GM21529 (cell line): ENCODE data around the gene SFXN1.
"Not testable (repeated sequence)": the region's sequence is repeated elsewhere in the genome, so short reads cannot be mapped to it uniquely, and the experiment has no call there.

Experiments used
- ATAC-seq: cut with Tn5 transposase; IDR thresholded peaks from one replicate; pipeline ENCODE4 v1.9.1; 2021; ENCODE audit not compliant: unreplicated experiment

The SFXN1 gene, protein sequence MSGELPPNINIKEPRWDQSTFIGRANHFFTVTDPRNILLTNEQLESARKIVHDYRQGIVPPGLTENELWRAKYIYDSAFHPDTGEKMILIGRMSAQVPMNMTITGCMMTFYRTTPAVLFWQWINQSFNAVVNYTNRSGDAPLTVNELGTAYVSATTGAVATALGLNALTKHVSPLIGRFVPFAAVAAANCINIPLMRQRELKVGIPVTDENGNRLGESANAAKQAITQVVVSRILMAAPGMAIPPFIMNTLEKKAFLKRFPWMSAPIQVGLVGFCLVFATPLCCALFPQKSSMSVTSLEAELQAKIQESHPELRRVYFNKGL

DNA sequence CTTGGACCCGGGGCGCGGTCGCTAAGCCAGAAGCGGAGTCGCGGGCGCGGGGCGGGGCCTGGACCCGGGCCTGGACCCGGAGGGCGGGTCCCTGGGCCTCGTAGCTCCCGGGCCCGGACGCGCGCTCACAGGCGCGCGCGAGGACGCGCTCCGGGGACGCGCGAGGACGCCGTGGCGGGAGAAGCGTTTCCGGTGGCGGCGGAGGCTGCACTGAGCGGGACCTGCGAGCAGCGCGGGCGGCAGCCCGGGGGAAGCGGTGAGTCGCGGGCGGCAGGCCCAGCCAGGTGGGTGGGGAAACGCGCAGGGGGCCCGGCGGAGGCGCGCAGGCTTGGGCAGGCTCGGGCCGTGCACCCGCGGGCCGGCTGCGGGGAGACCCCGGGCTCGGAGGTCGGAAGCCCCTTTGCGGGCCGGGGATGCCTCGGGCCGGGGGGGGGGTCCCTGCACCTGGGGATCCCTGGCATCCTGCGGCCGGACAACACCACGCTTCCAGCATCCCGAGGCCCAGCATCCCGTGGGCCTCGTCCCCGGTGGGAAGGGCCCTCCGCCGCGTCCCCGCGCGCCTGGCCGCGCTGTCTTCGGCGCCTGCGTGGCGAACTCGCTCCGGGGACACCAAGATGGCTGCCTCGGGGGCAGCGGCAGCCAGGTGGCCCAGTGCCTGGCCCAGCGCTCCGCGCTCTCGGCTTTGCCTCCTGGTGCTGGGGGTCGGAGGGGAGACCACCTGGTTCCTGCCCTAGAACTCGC is at the start of gene SFXN1:
SFXN1 (plus strand) TSS at position 177 of the 741 bp plus-strand sequence. CDS start 13,544 bp downstream, outside the sequence.
- peak; percentile 86 for ATAC-seq

DNA sequence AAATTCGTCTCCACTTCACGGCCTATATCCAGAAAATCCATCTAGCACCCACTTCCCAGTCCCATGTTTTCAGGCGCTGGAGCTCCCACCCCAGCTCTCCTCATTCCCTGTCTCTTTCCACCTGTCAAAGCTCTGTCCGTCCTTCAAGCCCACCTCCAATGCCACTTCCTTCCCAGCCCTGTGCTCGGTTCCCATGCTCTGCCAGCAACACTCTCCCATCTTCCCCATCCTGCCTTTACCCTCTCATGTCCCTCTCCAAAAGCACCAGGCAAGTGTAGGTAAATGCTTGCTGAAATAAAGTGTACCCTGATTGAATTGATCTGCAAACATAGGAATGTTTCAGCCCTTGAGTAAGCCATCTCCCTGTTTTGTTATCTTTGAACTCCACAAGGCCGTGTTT is 43.6 kb upstream of the SFXN1 start:
- ATAC-seq = no peak

DNA sequence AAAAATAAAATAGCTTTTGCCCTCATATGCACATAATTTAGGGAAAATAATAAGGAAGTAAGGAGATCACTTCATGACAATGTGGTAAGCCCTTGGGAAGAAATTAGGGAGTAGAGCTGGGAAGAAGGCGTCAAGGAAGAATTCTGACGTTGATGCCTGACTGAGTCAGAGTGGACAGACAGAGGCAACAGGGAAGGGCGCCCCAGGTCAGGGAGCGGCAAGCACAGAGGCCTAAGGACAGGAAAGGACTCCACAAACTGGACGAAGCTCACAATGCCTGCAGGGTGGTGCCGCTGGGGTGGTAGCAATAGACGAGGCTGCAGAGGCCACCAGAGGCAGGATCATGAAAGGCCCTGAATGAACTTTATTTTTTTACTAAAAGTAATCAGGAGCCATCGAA is 42.0 kb upstream of the SFXN1 start:
- ATAC-seq = no peak

DNA sequence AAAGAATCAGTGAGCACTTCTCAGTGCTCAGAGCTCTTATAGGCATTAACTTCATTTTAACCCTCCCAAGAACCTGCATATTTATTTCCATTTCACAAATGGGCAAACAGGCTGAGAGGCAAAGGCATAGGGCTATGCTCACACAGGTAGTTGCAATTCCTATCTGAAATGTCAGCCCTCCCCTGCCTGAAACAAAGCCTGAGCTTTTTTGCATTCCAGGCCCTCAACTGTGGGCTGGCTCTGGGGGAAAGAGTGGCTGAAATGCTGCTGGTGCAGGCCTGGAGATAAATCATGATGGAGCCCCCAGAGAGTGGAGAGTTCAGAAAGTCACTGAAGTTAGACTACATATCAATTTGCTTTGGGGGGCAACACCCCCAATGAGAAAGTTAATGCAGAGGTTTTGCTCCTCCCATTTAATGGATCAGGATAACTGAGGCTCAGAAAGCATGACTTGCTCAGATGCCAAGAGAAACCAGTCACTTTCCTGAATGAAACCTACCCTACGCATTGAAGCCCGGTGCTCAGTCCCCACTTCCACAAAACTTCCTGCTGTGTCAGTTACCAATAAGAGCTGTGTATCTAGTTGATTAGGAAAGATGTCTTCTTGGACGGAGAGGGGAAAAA is 40.0 kb upstream of the SFXN1 start:
- ATAC-seq = no peak

DNA sequence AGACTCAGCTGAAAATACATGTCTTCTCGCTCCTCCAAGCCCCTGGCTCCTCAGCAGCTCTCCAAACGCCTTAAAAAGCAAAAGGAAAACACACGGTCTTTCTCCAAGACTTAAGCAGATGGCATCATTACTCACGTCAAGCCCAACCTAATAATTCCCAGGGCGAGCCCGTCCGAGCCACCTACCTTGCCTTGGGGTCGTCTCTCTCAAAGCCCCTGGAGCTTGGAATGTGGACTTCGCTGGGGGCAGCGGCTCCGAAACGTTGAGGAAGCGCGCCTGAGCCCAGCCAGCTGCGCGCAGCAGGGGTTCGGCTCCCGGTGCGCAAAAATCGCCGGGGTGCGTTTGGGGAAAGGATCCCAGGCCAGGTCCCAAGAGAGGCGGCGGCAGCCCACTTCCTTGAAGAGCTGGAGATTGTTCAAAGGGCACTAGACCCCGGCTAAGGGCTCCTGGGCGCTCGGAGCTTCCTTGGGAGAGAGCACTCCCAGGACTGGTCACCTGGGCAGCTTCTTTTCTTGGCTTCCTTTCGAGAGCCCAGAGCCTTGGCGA is 34.8 kb upstream of the SFXN1 start:
- ATAC-seq = no peak

DNA sequence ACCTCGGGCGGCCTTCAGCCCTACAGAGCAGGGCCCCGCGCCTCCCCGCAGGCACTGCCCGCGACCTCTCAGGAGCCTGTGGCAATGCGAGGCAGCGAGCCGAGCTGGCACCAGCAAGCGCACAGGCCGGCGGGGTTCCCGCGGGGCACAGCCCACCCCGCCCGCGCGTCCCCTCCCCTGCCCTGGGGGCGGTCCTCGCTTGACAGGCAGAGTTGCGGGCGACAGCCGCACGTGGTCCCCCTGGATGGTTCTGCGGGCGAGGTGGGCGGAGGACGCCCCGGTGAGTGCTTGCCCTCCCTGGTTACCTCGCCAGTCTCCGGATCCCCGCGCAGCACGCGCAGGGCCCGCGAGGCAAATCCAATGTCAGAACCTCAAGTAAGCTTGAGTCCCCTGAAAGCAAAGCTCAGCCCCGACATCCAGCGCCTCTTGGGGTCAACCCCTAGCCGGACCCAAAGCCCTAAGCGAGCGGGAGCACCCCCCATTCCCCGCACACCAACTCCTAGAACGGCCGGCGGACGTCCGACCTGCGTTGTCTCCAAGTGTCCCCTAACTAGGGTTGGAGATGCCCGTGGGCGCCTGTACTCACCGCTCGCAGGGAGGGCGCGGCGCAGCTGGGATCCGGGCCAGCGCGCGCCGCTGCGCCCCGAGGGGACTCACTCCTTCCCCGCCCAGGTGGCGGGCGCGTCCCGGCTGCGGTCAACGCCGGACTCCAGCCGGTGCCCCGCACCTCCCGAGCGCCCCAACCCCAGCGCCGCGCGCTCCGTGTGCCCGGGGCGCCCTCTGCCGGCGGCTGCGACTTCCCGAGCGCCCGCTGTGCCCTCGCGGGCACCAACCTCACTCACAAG is 34.1 kb upstream of the SFXN1 start, which contains the start of gene DRD1:
DRD1 (minus strand) TSS at position 123 of the 845 bp plus-strand sequence. CDS start 1,083 bp downstream, outside the sequence.
- ATAC-seq = no peak

DNA sequence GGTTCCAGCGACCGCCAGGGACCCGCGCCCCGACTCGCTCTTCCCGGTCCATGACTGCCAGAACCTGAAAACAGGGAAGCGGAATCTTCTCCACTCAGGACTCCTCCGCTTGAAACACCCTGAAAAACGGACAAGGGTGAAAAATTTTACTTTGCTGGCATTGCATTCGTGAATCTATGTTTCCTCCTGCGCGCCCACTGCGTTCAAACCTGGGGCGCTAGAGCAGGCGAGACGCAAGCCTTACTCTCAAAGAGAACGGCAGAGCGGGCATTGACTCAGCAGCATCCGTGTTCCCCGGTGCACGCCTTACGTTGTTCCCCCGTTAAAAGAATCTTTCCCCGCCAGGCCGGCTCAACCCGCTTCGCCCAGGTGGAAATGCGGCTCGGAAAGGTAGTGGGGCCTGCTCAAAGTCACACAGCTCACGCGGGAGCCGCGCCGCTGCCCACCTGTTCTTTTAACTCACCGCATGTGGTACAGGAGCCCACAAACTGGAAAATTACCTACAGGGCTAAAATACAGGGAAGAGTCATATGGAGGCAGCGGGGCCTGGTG is 33.4 kb upstream of the SFXN1 start:
- ATAC-seq = no peak

DNA sequence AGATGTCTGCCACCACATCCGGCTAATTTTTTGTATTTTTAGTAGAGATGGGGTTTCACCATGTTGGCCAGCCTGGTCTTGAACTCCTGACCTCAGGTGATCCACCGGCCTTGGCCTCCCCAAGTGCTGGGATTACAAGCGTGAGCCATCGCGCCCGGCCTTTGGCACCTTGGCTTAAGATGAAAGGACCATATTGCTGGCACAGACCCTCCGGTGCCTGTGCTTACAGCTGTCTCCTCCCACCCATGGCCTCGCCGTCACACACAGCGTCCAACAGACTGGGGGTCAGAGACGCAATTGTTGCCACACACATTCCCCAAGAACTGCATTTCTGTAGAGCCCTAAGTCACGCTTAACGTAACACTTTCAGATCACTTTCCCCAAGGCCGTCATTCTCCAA is 32.0 kb upstream of the SFXN1 start:
- ATAC-seq = not testable (repeated sequence)

DNA sequence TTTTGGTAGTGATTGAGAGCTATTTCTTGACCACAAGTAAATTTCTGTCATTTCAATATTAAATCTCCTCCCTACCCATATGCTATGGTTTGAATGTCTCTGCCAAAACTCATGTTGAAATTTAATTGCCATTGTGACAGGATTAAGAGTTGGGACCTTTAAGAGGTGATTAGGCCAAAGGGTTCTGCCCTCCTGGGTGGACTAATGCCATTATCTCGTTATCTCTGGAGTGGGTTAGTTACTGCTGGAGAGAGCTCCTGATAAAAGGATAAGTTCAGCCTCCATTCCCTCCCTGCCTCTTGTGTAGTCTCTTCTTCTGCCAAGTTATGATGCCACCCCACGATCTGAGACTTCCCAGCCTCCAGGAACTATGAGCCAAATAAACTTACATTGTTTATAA is 30.8 kb upstream of the SFXN1 start:
- no peak for ATAC-seq

DNA sequence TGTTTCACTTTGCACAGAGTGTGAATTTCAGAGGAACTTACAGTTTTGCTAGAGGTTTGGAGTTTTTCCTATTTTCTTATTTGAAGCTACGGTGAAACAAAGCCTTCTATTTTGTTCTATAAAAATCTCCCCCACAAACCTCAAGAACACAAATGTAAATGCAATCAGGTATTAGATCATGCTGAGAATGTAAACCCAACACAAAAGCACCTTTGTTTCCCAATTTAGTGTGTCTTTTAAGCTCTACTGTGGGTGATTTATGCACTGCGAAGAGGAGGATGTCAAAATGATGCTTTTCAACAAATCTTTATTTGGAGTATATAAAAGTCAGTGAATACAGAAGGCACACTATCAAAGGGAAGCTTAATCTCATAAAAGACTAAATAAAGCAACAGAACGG is 30.1 kb upstream of the SFXN1 start:
- no peak for ATAC-seq

DNA sequence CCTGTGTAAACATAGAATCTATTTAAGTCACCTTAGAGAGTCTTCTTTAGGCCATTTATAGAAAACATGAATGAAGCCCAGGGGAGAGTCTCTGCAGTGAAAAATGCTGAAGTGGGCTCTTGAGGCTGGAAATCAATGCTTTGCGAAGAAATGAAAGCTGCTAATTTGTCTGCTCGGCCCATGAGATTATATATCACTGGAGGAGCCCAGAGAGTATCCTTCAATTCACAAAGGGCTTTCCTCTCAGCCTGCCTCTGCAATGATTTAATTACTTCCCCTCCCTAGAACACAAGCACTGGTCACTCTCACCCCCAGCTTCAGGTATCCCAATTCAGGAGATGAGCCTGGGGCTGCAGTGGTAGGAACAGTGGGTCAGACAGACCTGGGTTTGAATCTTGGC is 26.2 kb upstream of the SFXN1 start:
- ATAC-seq = no peak

DNA sequence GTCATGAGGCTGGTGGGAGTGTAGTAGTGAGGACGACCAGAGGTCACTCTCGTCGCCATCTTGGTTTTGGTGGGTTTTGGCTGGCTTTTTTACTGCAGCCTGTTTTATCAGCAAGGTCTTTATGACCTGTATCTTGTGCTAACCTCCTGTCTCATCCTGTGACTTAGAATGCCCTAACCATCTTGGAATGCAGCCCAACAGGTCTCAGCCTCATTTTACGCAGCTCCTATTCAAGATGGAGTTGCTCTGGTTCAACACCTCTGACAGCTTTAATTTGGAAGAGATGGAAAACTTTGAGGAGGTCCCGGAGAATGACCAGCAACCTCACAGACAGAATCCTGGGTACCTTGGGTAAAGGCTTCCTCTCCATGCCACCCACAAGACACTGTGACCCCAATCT is 24.0 kb upstream of the SFXN1 start:
- ATAC-seq = not testable (repeated sequence)

DNA sequence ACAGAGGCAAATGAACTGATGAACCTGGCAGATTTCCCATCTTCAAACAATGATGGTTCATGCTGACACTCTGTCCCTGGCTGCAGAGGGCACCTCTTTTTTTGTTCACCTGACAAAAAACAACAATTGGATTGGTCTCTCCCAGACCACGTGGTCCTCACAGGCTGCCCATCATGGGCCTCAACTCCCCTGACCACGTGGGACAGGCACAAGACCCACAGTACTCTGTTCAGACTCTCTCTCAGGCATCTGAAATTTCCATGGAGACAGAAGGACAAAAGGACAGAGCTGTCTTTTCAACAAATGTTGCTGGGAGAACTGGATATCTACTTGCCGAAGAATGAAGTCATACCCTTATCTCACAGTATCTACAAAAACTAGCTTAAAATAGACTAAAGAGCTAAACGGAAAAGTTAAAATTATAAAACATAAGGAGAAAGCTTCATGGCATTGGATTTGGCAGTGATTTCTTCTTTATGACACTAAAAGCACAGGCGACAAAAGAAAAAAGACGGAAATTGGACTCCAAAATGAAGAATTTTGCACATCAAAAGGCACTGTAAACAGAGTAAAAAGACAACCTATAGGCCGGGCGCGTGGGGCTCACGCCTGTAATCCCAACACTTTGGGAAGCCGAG is 22.1 kb upstream of the SFXN1 start:
- ATAC-seq = no peak

DNA sequence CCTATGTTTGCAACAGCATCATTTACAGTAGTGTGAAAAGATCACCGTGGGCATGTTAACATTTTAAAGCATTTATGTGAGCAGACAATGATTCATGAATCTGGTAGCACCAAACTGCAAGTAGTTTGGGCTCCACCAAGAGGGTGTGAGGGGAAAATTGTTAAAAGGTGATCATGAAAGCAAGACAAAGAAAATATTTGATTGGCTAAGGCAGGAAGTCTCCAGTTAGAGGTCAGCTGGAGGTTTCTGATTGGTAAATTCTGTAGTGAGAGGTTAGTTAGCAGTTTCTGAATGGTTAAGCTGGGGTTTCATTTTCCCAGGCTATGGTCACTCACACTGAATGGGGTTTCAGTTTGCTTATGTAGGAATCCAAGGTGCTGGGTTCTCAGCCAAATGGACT is 20.9 kb upstream of the SFXN1 start:
- ATAC-seq = peak; percentile 97

DNA sequence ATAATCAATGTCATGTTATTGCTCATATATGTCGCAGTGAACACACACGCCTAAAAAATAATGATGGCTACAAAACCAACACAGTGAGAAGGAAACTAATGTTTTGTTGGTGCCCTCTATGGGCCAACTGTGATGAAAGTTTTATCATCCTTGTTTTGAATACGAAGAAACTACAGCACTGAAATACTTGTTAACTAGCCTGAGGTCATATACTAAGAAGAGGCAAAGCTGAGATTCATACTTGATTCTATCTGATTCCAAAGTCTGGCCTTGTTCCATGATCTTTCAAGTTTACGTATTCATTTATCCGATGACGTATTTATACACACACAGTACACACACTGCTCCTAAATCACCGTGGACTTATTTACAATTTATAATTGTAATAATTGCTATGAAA is 18.2 kb upstream of the SFXN1 start:
- ATAC-seq = no peak

DNA sequence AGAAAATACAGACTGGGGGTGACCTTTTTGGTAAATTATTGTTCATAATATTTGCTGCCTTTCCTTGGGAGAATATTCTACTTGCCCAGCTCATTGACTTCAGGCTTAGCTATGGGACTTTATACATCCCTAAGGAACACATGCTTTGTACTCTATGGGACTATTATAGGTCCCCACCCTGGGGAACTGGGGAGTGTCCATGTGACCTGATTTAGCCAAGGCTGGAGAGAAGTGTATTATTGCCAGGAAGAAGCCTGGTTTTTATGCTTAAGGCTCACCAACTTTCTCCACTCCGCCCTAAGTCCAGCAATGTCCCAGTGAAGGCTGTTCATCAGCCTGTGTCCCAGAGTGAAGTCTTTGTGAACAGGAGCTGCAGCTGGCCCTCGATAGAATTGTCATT is 17.8 kb upstream of the SFXN1 start:
- ATAC-seq = no peak

DNA sequence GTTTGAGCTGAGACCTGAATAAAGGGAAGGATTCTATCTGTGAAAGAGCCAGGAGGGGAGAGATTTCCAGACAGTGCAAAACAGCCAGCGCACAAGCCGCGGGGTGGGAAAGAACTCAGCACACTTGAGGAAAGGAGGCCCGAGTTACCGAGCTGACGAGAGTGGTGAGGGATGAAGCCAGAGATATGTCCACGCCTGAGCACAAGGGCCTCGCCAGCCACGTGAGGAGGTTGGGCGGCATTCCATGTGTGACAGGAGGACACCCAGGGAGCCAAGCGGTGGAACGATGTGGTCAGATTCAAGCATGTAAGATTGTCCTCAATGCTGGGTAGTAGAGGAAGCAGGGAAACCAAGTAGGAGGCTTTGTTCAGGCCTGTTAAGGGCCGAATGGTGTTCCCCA is 17.0 kb upstream of the SFXN1 start:
- ATAC-seq = no peak

DNA sequence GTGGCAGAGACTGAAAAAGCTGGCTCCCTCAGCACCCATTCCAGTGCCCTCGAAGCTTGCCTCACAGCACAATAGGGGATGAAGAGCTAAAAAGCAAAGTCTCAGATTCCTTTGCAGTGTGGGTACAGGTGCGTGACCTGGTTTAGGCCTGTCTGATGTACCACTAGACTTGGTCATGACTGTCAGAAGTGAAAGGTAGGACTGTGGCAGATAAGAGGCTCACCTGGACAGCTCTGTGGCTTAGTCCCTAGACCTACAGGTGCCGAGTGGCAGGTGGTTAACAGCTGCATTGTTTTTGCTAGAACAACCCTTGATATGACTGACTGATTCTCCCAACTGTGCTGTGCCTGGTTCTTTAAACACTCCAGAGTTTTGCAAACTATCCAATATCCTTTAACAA is 14.7 kb upstream of the SFXN1 start:
- no peak for ATAC-seq

DNA sequence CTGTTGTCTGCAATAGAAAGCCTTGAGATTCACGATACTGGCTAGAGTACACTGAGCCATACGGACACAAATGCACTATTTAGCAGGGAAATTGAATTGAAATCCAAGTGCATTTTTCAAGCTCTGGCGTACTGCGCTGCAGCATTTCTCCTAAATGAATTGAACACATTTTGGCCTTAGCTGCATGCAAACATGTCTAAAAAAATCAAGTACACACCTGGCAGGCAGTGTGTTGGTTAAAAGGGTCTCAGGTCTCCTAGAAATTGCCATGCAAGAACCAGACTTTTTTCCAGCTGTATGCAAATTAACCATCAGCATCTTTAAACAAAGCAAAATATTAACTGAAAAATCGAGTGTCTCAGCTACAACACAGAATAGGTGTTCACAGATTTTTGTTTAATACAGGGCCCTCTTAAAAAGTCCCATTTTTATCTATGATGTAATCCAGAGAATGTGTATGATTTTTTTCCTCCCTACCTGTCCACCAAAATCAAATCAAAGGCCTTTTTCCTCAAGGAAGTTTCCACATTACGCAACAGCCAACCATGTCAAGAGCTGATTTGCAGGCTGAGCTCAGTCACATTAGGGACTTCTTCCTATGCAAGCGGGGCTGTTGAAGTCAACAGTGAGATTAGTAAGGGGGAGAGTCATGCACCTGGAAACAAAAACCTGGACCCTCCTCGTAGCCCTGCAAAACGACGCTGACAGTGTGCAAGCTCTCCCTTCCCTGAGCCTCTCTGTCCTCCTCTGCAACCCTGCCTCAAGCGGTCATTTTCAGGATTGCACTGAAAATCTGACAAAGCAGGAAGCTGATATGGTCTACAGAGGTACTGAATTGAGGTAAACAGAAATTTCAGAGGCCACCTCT is 14.1 kb upstream of the SFXN1 start:
- peak; percentile 99 for ATAC-seq
